ENCODE data around the gene SNPH. TPM values are rescaled to one million over a fixed set of nuclear protein-coding genes. Genes with fewer than 3 reads are reported as not detected.

SNPH gene
- total and polyA plus RNA-seq, 4 donors: 0.04 to 0.50 (median 0.21) TPM

GRCh38 chr20:1287306-1287705, 21.2 kb downstream of the SNPH start:
- no peak overlapping the region for H3K4me3 ChIP-seq (ENCODE audit: low read depth in 1 of 3, low read length in 3 of 3)
- DNase-seq (ENCODE audit: low spot score): no peak
- 89% methylated on average over 1 of the region's 1 CpG for WGBS
- no peaks in the 10 kb centered on the region for H3K4me1 ChIP-seq (ENCODE audit: control insufficient read depth in 4 of 4, insufficient read depth in 4 of 4, low read length in 3 of 4)
- H3K27ac ChIP-seq (ENCODE audit: low read depth in 1 of 2, low read length in 2 of 2): no peak overlapping the region
- H3K9ac ChIP-seq (ENCODE audit: low read depth in 1 of 2, low read length in 2 of 2): no peak overlapping the region
- no peaks in the 10 kb centered on the region for H3K27me3 ChIP-seq (ENCODE audit: control insufficient read depth in 4 of 4, insufficient read depth in 4 of 4, low read length in 3 of 4)
- TF ChIP-seq NR2F2 (IDR thresholded peaks at IDR 0.05): no peak
- TF ChIP-seq RAD21 (IDR thresholded peaks at IDR 0.05): no peak
- no peak for TF ChIP-seq JUND (IDR thresholded peaks at IDR 0.05)
- TF ChIP-seq ATF3 (IDR thresholded peaks at IDR 0.05): no peak
- no peak for TF ChIP-seq RXRA (IDR thresholded peaks at IDR 0.05)
- no peak for TF ChIP-seq CTCF (IDR thresholded peaks at IDR 0.05; ENCODE audit: low read depth, low read length, missing input control)
- TF ChIP-seq GABPA (IDR thresholded peaks at IDR 0.05 in 1 of 2, conservative IDR thresholded peaks at IDR 0.05 in 1 of 2): no peak
- TF ChIP-seq HNF4A (conservative IDR thresholded peaks at IDR 0.05): no peak
- no peak for TF ChIP-seq ZBTB33 (IDR thresholded peaks at IDR 0.05)
- TF ChIP-seq MAX (IDR thresholded peaks at IDR 0.05): no peak
- TF ChIP-seq FOXA1 (IDR thresholded peaks at IDR 0.05): no peak
- no peak for TF ChIP-seq EGR1 (IDR thresholded peaks at IDR 0.05; ENCODE audit: low read depth in 2 of 2)
- TF ChIP-seq REST (IDR thresholded peaks at IDR 0.05): no peak
- TF ChIP-seq SP1 (IDR thresholded peaks at IDR 0.05): no peak
- TF ChIP-seq HNF4G (IDR thresholded peaks at IDR 0.05): no peak
- TF ChIP-seq TAF1 (conservative IDR thresholded peaks at IDR 0.05): no peak
- H3K36me3 ChIP-seq (ENCODE audit: control insufficient read depth in 4 of 4, insufficient read depth in 3 of 4, low read depth in 1 of 4, low read length in 3 of 4): no peaks in the 10 kb centered on the region
- no peaks in the 10 kb centered on the region for H3K9me3 ChIP-seq (ENCODE audit: control insufficient read depth in 4 of 4, low read length in 3 of 4)

All from liver (tissue), 9 donors.